GM18502 (cell line): ENCODE measurements around the gene ZCCHC17.
"Not testable (repeated sequence)": the region's sequence is repeated elsewhere in the genome, so short reads cannot be mapped to it uniquely, and the experiment has no call there.

Experiments
- ATAC-seq: cut with Tn5 transposase; IDR thresholded peaks from one replicate; pipeline ENCODE4 v1.9.1; 2021; ENCODE audit warnings: mild to moderate bottlenecking; ENCODE audit not compliant: unreplicated experiment, poor library complexity

ZCCHC17 gene

DNA sequence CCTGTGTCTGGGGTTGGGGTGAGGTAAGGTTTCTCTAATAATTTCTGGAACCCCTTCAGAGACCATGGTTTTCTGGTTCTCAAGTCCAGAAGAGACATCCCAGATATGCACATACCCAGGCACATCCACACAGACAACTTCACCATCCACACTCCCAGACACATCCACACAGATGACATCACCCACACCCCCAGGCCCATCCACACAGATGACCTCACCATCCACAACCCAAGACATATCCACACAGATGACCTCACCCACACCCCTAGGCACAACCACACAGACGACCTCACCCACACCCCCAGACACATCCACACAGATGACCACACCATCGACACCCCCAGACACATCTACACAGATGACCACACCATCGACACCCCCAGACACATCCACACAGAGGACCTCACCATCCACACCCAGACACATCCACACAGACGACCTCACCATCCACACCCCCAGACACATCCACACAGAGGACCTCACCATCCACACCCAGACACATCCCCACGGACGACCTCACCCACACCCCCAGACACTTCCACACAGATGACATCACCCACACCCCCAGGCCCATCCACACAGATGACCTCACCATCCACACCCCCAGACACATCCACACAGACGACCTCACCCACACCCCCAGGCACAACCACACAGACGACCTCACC lies 89.9 kb downstream of the ZCCHC17 start:
- not testable (repeated sequence) for ATAC-seq

- ATAC-seq: no peak
Measured at GRCh38 chr1:31387612-31388011, 90.8 kb downstream of the ZCCHC17 start.

DNA sequence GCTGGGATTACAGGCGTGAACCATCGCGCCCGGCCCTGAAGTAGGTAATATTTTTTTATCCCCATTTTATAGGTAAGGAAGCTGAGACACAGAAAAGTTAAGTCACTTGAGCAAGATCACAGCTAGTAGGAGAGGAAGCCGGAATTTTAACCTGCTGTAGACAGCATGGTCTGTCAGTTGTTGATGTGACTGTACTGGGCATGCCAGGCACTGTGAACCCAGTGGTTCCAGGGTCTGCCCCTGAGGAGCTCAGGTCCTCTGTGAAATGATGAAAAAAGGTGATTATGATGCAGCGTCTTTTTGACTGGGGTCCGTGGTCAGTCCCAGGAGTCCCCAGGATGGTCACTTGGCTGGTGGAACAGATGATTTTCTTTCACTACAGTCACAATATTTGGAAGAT lies 92.8 kb downstream of the ZCCHC17 start:
- ATAC-seq: no peak

DNA sequence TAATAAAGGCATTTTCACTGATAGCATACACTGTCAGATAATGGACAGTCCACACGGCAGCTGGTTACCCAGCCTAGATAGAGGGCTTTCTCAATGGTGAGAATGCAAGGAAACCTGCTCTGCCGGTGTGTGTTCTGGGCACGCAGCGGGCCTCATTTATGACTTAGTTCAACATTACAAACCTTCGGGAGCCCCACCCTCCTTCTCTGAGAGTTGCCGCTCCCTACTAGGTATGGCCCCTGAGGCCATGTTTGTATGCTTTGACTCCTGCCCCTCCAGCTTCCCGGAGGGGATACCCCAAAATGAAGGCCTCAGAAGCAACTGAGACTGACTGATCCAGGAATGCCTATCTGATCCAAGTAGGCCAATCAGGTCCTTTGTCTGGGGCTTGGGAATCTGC lies 93.2 kb downstream of the ZCCHC17 start:
- ATAC-seq: no peak

- ATAC-seq: no peak
Measured at GRCh38 chr1:31393463-31393862, 96.6 kb downstream of the ZCCHC17 start.

DNA sequence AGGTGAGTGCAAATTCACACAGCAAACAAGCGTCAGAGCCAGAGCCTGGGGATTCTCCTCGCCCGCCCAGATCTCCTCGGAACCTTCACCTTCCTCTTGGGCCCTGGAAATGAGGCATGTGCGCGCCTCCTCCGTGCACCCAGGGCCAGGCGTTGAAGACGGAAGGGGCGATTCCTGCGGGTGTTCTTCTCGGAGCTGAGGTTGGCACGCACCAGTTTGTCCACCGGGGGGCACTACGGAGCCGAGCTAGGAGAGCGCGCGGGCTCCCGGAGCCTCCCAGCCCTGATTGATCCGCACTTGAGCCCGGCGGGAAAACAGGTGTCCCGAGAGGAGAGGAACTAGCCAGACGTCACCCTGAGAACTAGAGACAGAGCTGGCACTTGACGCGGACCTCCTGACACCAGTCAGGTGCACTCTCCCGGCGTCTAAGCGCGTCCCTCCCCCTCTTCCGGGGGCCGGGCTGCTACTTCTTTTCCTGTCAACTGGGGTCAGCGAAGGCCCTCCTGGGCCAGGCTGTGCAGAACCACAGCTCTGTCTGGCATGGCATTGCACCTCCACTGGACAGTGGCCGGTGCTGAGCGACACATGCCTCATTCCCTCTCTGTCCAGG lies 97.9 kb downstream of the ZCCHC17 start:
- peak; percentile 69 for ATAC-seq

DNA sequence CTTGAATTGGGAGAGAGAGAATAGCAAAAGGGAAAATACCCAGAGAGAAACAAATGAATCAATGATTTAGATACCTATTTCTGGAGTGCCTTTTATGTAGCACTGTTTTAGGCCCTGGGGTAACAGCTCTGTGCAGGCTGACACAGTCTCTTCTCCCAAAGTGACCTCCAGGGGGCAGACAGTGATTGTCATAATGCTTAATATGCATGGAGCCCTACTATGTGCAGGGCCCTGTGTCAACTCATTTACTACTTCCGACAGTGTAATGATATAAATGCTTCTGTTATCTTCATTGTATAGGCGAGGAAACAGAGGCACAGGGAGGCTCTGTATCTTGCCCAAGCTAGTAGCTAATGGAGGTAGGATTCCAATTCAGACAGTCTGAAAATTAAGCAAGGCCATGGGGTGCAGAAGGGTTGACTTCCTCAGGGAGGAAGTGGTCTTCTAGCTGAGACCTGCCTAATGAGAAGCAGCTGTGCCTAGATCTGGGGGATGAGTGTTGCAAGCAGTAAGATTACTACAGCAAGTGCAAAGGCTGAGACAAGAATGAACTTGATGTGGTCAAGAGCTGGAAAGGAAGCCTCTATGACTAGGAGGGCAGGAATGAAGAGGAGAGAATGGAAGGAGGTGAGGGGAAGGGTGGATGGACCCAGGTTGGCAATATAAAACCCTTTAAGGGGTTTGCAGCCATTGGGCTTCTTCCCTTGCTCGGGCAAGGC lies 100.0 kb downstream of the ZCCHC17 start:
- ATAC-seq: no peak

DNA sequence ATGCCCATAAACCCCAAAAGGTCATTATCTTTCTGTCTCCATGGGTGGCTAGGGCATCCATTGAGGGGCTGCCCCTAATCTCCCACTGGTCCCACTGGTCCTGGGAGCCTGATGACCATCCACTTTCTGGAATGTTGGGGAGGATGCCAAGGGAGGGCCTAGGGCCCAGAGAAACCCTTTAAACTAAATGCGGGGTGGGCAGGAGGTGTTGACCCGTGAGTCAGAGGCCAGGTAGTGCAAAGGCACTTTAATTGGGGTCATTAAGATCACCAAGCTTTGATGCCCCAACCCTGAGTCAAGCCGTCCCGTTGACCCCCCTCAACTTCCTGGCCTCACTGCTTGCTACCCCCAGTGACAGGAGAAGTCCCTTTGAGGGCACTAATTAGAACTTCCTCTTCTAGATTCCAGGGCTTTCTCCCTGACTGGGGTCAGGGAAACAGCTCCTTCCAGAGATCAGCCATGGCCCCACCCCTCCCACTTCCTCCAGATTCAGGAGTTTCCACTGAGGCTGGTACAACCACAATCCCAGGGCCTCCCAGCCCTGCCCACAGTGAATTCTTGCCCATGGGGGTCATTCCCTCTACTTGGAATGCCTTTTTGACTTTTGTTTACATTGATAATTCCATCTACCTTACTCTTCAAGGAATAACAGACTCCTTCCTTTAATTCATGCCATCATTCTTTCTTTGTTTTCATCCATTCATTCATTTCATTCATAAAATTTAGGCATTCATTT lies 100.7 kb downstream of the ZCCHC17 start:
- ATAC-seq: no peak

- no peak for ATAC-seq
Measured at GRCh38 chr1:31398246-31398645, 101.4 kb downstream of the ZCCHC17 start.

DNA sequence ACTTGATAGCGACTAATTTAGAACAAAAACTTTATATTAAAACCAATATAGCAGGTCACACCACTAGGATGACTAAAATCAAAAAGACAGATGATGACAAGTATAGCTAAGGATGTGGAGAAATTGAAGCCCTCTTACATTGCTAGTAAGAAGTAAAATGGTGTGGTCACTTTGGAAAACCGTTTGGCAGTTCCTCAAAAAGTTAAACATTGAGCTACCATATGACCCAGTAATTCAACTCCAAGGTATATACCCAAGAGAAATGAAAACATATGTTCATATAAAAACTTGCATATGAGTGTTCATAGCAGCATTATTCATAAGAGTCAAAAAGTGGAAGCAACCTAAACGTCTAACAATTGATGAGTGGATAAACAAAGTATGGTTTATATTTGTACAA lies 103.1 kb downstream of the ZCCHC17 start:
- no peak for ATAC-seq

DNA sequence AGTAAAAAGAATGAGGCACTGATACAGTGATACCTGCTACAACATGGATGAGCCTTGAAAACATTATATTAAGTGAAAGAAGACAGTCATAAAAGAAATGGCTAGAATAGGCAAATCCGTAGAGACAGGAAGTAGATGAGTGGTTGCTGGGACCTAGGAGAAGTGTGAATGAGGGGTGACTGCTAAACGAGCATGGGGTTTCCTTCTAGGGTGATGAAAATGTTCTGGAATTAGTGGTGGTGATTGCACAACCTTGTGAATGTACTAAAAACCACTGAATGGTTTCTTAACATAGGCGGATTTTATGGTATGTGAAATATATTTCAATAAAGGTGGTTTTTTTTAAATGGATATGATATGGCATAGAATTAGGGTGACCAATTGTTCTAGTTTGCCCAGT lies 103.6 kb downstream of the ZCCHC17 start:
- ATAC-seq: no peak

DNA sequence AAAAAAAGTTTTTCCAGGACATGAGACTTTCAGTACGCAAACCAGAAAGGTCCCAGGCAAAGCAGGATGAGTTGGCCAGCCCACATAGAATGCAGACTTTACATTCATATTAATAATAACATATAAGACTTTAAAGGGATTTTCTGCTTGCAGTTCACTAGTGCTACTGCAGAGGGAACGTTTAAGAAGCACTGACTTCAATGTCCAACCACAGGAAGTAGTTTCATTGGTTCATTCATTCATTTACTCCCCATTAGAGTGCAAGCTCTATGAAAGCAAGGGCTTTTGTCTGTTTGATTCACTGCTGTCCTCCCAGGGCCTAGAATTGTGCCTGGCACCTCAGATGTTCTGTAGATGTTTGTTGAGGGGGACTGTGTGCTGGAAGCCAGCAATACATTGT lies 104.4 kb downstream of the ZCCHC17 start:
- no peak for ATAC-seq

GRCh38 chr1:31405578-31406245 lies 108.9 kb downstream of the ZCCHC17 start:
- no peak for ATAC-seq

DNA sequence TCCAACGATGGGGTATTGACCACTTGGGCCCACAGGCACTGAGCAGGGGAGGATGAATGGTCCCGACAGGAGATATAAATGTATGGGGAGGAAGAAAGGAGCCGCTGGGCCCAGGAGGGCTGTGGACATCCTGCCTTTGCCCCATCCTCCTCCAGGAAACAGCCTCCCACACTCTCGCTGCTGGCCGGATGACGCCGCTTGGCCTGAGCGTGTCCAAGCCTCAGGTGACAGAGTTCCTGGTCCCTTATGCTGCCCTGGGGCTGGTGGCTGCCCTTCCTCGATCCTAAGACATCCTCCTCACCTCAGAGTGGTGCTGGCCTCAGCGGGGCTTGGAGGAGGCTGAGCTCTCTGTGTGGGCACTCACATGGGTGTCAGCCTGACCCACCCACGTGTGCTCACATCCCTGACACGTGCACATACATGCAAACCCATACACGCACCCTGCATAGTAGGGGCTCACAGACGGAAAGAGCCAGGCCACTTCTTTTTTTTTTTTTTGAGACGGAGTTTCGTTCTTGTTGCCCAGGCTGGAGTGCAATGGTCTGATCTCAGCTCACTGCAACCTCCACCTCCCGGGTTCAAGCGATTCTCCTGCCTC lies 110.3 kb downstream of the ZCCHC17 start:
- ATAC-seq: no peak

GRCh38 chr1:31408788-31409318 lies 112.0 kb downstream of the ZCCHC17 start:
- ATAC-seq: no peak

GRCh38 chr1:31409946-31410858 lies 113.4 kb downstream of the ZCCHC17 start:
- no peak for ATAC-seq

DNA sequence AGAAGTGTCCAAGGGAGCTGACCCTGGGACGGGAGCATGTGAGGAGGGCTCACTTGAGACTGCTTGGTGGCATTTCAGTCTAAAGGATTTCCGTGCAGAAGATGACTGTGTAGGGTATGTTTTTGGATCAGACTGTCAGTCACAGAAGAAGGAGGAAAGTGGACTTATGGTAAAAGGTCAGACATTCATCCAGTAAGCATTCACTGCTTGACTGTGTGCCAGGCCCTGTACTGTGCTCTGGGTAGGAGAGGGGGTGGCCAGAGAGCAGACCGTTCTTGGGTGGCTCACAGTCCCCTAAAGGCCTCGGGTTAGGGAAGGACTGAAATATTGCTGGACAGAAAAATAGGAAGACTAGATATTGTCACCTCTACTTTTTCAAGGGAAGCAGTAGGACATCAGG lies 114.0 kb downstream of the ZCCHC17 start:
- no peak for ATAC-seq

- no peak for ATAC-seq
Measured at GRCh38 chr1:31412205-31412604, 115.4 kb downstream of the ZCCHC17 start.
